Measurements from ENCODE around the gene RAPGEF1.

- TF ChIP-seq YY1 (IDR thresholded peaks at IDR 0.05; ENCODE audit: insufficient read depth, insufficient read length) (no peak), SUZ12 (IDR thresholded peaks at IDR 0.05; ENCODE audit: extremely low read depth, insufficient read depth, insufficient read length) (no peak)
Observed at GRCh38 chr9:131688377-131688776, 51.5 kb downstream of the RAPGEF1 start.

Measured in NT2/D1 (cell line).